Stimulated activated naive B cell treated with anti-CD40 and anti-IgM and Interleukin-4, amounts not matched to agents 10 μg/mL and 1 μg/mL and 100 μg/mL, for 72 hours (primary cell): ENCODE data around the gene GNE.
"Not testable (repeated sequence)": the region's sequence is repeated elsewhere in the genome, so short reads cannot be mapped to it uniquely, and the experiment has no call there.

Source experiments
- ATAC-seq, 2 donors: fragments of 150-1000 bp; cut with Tn5 transposase; replicated peaks; 2 replicates each; pipeline ENCODE4 v1.10.0; 2021; ENCODE audit warnings: moderate library complexity in 1 of 2
- DNase-seq: peaks from one replicate; pipeline ENCODE4 v3.0.0; 2021
- H3K27ac Mint-ChIP-seq: one replicate; pipeline ENCODE4 v1.8.0; 2022; ENCODE audit warnings: mild to moderate bottlenecking, mixed read lengths
- H3K27me3 Mint-ChIP-seq, 2 donors: one replicate each; pipeline ENCODE4 v1.8.0; 2022; ENCODE audit warnings: mixed read lengths in 2 of 2
- H3K36me3 Mint-ChIP-seq, 2 donors: one replicate each; pipeline ENCODE4 v1.8.0; 2022; ENCODE audit warnings: mixed read lengths in 2 of 2, mild to moderate bottlenecking in 1 of 2
- H3K4me1 Mint-ChIP-seq, 2 donors: one replicate each; pipeline ENCODE4 v1.8.0; 2022; ENCODE audit warnings: mixed read lengths in 2 of 2, mild to moderate bottlenecking in 1 of 2
- H3K4me3 Mint-ChIP-seq, 2 donors: one replicate each; pipeline ENCODE4 v1.8.0; 2022; ENCODE audit warnings: mild to moderate bottlenecking in 2 of 2, mixed read lengths in 2 of 2, moderate library complexity in 1 of 2
- H3K9me3 Mint-ChIP-seq, 2 donors: one replicate each; pipeline ENCODE4 v1.8.0; 2022; ENCODE audit warnings: mixed read lengths in 2 of 2, mild to moderate bottlenecking in 1 of 2

GNE gene

DNA sequence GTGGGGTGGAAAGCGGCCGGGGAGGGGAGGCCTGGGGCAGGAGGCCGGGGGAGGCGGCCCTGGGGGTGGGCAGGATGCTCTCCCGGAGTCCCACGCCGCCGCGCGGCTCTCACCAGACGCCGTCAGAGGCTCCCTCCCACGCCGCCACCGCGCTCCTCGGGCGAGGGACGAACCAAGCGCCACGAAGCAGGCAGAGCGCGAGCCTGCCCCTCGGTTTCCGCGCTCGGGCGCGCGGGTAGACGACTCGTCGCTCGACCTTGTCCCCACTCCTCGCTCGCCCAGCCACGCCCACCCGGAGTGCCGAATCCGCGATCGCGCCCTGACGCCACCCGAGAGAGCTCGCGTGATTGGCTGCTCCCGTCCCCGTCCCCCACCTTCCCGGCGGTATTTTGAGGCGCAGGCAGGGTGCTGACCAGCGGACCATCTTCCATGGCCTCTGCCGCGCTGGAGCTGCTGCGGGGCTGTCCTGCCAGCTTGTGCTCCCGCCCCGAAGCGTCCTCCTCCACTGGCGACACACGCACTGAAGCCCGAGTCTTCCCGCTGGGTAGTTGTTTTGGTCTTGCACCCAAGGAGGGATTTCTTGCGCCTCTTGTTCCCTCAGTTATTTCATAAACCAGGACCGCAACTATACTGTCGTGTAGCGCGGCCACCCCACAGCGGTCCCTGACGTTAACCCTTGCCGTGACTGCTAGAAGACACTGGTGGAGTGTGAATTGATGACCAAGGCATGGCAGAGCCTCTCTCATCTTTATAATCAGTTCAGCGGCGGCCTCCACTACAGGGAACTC, at the start of gene GNE:
Gene GNE, minus strand, starts transcription at position 241 of the 788 bp plus-strand sequence. CDS start 9,093 bp downstream, outside the sequence.
- H3K4me3 Mint-ChIP-seq, result peak within 1 kb of the TSS; percentile 97
- DNase-seq (peak; percentile 99), ATAC-seq (peak; percentile 86 to 91)
- H3K36me3 Mint-ChIP-seq, result peaks cover 4 to 6% of the 10 kb centered on the region in 2 donors
- H3K27me3 Mint-ChIP-seq, result no peaks in the 10 kb centered on the region
- H3K9me3 Mint-ChIP-seq, result no peaks in the 10 kb centered on the region
- H3K27ac Mint-ChIP-seq, result peak within 1 kb of the TSS; percentile 98
- peaks cover 3 to 9% of the 10 kb centered on the region in 2 donors for H3K4me1 Mint-ChIP-seq

DNA sequence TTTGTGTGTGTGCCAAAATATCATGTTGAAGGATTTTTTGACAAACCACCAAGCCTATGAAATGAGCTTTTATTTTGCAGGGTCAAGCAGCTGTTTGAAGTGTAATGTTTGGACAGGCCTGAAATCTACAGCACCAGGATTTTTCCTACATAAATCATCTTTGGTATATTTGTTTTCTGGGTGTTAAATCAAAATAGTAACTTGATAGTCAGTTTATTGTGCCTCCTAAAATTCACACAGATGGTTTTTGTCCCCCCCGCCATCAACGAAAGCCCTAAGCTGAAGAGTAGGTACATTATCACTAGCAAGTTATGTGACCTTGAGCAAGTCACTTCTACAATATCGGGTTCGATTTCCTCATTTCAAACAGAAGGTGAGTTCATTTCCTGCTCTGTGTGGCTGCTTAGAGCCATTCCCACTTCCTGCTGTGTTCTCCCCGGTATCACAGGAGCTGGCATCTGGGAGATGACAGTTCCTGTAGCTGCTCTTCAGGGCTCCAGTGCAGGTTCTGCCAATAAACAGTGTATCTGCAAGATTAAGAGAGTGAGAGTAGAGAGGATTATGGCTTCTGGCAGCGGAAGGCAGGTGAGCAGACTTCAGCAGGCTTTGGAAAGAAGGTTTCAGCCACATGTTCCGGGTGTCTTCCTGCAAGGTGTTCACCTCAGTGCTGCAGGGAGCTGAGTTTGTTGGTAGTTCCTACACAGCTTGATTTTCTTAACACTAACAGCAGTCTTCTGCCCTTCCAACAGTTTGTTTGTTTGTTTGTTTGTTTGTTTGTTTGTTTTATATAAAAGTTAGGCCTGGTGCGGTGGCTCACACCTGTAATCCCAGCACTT, 48.4 kb upstream of the GNE start:
- Mint-ChIP-seq H3K4me3 (no peak overlapping the region), H3K36me3 (peaks cover 0 to 3% of the 10 kb centered on the region in 2 donors), H3K9me3 (no peaks in the 10 kb centered on the region), H3K27ac (no peak overlapping the region), H3K27me3 (peaks cover 0 to 5% of the 10 kb centered on the region in 2 donors), H3K4me1 (peaks cover 0 to 3% of the 10 kb centered on the region in 2 donors)
- ATAC-seq (no peak), DNase-seq (no peak)

DNA sequence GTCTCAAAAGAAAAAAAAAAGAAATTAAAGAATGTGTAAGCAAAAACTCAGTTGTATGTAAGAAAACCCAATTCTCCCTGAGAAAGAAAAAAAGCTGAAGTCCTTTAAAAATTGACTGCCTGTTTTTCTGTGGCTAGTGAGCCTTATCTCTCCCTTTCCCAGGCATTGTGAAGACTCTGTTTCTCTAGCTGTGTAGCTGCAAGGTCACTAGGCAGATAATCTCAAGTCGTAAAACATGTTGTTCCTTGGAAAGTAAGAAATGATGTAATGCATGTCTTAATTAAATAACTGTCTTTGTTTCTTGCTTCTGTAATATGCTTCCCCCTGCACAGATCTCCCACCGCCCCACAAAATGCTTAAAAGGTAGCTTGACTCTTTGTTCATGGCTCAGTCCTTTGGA, 46.1 kb upstream of the GNE start:
- not testable (repeated sequence) for H3K4me3 Mint-ChIP-seq, H3K36me3 Mint-ChIP-seq, H3K4me1 Mint-ChIP-seq, H3K9me3 Mint-ChIP-seq, H3K27ac Mint-ChIP-seq, DNase-seq, H3K27me3 Mint-ChIP-seq, ATAC-seq

GRCh38 chr9:36301227-36301626, 43.0 kb upstream of the GNE start:
- Mint-ChIP-seq H3K4me3 (no peak overlapping the region), H3K27me3 (peaks cover 0 to 5% of the 10 kb centered on the region in 2 donors), H3K27ac (no peak overlapping the region), H3K9me3 (no peaks in the 10 kb centered on the region), H3K4me1 (no peaks in the 10 kb centered on the region), H3K36me3 (peaks cover 4% of the 10 kb centered on the region in 2 donors)
- no peak for ATAC-seq
- no peak for DNase-seq

- Mint-ChIP-seq H3K9me3 (no peaks in the 10 kb centered on the region), H3K27me3 (peaks cover 0 to 4% of the 10 kb centered on the region in 2 donors), H3K4me3 (no peak overlapping the region), H3K36me3 (peaks cover 4% of the 10 kb centered on the region in 2 donors), H3K27ac (no peak overlapping the region), H3K4me1 (no peaks in the 10 kb centered on the region)
- DNase-seq (no peak), ATAC-seq (no peak)
Measured at GRCh38 chr9:36298566-36298965, 40.3 kb upstream of the GNE start.

GRCh38 chr9:36297798-36298197, 39.5 kb upstream of the GNE start:
- Mint-ChIP-seq H3K36me3 (peaks cover 4 to 8% of the 10 kb centered on the region in 2 donors), H3K27me3 (no peaks in the 10 kb centered on the region), H3K27ac (no peak overlapping the region), H3K4me1 (no peaks in the 10 kb centered on the region), H3K9me3 (no peaks in the 10 kb centered on the region), H3K4me3 (no peak overlapping the region)
- no peak for DNase-seq
- ATAC-seq, result no peak

DNA sequence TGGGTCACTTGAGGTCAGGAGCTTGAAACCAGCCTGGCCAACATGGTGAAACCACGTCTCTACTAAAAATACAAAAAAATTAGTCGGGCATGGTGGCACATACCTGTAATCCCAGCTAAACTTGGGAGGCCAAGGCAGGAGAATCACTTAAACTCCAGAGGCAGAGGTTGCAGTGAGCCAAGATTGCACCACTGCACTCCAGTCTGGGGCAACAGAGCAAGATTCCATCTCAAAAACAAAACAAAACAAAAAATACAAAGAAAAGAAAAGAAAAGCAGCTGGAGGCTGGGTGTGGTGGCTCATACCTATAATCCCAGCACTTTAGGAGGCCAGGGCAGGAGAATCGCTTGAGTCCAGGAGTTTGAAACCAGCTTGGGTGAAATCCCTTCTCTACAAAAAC, 36.7 kb upstream of the GNE start:
- not testable (repeated sequence) for H3K4me3 Mint-ChIP-seq, H3K27me3 Mint-ChIP-seq, H3K27ac Mint-ChIP-seq, DNase-seq, H3K9me3 Mint-ChIP-seq, H3K36me3 Mint-ChIP-seq, H3K4me1 Mint-ChIP-seq, ATAC-seq

DNA sequence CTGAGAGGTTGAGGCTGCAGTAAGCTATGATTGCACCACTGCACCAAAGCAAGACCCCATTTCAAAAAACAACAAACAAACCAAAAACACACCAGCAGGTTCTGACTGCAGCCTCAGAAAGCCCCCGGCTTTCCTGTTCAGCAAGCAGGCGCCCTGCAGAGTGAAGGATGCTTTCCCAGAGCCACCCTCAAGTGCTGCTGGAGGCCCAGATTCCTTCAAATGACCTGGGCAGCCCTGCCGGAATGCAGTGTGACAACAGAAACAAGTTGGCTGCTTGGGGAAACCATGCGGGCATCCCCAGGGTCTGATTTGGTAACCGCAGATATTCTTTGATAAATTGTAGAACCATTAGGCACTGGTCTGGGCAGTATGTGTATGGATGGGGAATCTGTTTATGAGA, 35.7 kb upstream of the GNE start:
- H3K9me3 Mint-ChIP-seq, result no peaks in the 10 kb centered on the region
- no peak overlapping the region for H3K4me3 Mint-ChIP-seq
- no peak overlapping the region for H3K27ac Mint-ChIP-seq
- H3K27me3 Mint-ChIP-seq, result no peaks in the 10 kb centered on the region
- ATAC-seq (no peak), DNase-seq (no peak)
- H3K36me3 Mint-ChIP-seq, result peaks cover 3 to 7% of the 10 kb centered on the region in 2 donors
- no peaks in the 10 kb centered on the region for H3K4me1 Mint-ChIP-seq

DNA sequence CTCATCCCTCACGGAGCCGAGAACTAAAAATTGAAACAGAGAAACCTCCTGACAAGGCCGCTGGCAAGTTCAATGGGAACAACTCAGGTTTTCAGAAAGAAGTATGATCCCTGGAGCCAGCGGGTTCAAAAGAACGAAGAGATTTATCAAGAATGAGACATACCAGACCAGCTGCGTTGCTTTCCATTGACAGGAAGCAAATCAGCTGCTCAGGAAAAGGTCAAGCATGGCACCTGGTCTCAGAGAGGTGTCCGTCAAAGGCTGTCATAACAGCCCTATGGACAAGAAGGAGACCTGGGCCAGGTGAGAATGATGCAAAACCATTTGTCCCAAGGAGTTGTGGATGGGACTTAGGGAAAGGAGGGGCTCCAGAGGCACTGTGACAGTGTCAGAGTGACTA, 34.9 kb upstream of the GNE start:
- H3K36me3 Mint-ChIP-seq, result peaks cover 1 to 7% of the 10 kb centered on the region in 2 donors
- ATAC-seq (no peak), DNase-seq (no peak)
- H3K4me1 Mint-ChIP-seq, result no peaks in the 10 kb centered on the region
- no peak overlapping the region for H3K27ac Mint-ChIP-seq
- no peaks in the 10 kb centered on the region for H3K27me3 Mint-ChIP-seq
- no peak overlapping the region for H3K4me3 Mint-ChIP-seq
- H3K9me3 Mint-ChIP-seq, result no peaks in the 10 kb centered on the region

- Mint-ChIP-seq H3K27ac (no peak overlapping the region), H3K27me3 (no peaks in the 10 kb centered on the region), H3K36me3 (peaks cover 0 to 7% of the 10 kb centered on the region in 2 donors), H3K4me1 (no peaks in the 10 kb centered on the region), H3K9me3 (no peaks in the 10 kb centered on the region), H3K4me3 (no peak overlapping the region)
- DNase-seq (no peak), ATAC-seq (no peak)
Measured at GRCh38 chr9:36292641-36293040, 34.4 kb upstream of the GNE start.

DNA sequence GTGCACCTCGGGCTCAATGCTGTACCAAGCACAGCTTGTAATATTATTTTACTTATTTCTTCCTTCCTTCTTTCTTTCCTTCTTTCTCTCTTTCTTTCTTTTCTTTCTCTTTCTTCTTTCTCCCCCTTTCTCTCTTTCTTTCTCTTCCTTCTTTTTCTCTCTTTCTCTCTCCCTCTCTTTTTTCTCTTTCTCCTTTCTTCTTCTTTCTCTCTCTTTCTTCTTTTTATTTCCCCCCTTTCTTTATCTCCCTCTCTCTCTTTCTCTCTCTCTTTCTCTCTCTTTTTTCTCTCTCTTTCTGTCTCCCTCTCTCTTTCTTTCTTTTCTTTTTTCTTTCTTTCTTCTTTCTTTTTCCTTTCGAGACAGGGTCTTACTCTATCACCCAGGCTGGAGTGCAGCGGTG, 32.7 kb upstream of the GNE start:
- Mint-ChIP-seq H3K4me1 (no peaks in the 10 kb centered on the region), H3K9me3 (no peaks in the 10 kb centered on the region), H3K27me3 (no peaks in the 10 kb centered on the region), H3K27ac (no peak overlapping the region), H3K36me3 (peaks cover 0 to 7% of the 10 kb centered on the region in 2 donors), H3K4me3 (no peak overlapping the region)
- ATAC-seq (no peak), DNase-seq (no peak)

DNA sequence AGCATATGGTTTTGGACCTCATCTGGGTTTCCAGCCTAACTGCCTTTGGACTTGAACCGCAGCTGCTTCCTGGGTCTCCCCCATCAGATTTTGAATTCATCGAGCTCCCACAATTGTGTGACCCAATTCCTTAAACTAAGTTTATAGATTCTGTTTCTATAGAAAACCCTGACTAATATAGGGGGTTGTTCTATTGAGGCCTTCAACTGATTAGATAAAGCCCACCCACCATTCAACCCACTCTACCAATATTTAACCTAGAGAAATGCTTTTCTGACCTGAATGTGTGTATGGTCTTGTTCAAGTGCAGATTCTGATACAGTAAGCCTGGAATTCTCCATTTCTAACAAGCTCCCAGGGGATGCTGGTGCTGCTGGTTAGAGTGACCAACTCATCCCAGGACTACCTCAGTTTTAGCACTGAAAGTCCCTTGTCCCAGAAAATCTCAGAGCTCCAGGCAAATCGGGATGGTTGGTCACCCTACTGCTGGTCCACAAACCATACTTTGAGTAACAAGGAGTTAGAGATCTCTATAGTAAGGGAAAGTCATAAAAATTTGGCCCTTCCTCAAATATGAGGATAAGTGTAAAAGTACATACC, 31.7 kb upstream of the GNE start:
- H3K36me3 Mint-ChIP-seq, result peaks cover 3 to 7% of the 10 kb centered on the region in 2 donors
- H3K27ac Mint-ChIP-seq, result no peak overlapping the region
- no peak for ATAC-seq
- H3K4me3 Mint-ChIP-seq, result no peak overlapping the region
- H3K9me3 Mint-ChIP-seq, result no peaks in the 10 kb centered on the region
- no peak for DNase-seq
- H3K4me1 Mint-ChIP-seq, result no peaks in the 10 kb centered on the region
- no peaks in the 10 kb centered on the region for H3K27me3 Mint-ChIP-seq

- no peak for DNase-seq
- Mint-ChIP-seq H3K4me1 (no peaks in the 10 kb centered on the region), H3K4me3 (no peak overlapping the region), H3K27me3 (no peaks in the 10 kb centered on the region), H3K36me3 (peaks cover 3 to 6% of the 10 kb centered on the region in 2 donors), H3K27ac (no peak overlapping the region), H3K9me3 (no peaks in the 10 kb centered on the region)
- ATAC-seq, result no peak
Measured at GRCh38 chr9:36288070-36288469, 29.8 kb upstream of the GNE start.

GRCh38 chr9:36286388-36286787, 28.1 kb upstream of the GNE start:
- ATAC-seq, result no peak
- no peak overlapping the region for H3K27ac Mint-ChIP-seq
- no peaks in the 10 kb centered on the region for H3K27me3 Mint-ChIP-seq
- no peaks in the 10 kb centered on the region for H3K9me3 Mint-ChIP-seq
- DNase-seq, result no peak
- H3K4me3 Mint-ChIP-seq, result no peak overlapping the region
- no peaks in the 10 kb centered on the region for H3K4me1 Mint-ChIP-seq
- H3K36me3 Mint-ChIP-seq, result peaks cover 0 to 3% of the 10 kb centered on the region in 2 donors
